ENCODE data around the gene CLEC16A.

CLEC16A gene

DNA sequence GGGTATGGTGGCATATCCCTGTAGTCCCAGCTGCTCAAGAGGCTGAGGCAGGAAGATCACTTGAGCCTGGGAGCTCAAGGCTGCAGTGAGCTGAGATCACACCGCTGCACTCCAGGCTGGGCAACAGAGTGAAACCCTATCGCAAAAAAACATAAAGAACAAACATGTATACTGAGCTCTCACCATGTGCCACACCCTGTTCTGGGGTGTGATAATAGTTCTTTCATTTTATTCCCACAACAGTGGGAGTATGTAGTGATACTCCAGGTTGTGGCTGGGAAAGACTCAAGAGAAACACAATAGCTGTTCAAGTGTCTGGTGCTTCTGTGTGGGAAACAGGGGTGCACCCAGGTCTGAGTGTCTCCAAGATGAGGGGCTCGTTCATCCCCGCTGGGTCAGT, 221.0 kb downstream of the CLEC16A start:
- no peak for DNase-seq

DNA sequence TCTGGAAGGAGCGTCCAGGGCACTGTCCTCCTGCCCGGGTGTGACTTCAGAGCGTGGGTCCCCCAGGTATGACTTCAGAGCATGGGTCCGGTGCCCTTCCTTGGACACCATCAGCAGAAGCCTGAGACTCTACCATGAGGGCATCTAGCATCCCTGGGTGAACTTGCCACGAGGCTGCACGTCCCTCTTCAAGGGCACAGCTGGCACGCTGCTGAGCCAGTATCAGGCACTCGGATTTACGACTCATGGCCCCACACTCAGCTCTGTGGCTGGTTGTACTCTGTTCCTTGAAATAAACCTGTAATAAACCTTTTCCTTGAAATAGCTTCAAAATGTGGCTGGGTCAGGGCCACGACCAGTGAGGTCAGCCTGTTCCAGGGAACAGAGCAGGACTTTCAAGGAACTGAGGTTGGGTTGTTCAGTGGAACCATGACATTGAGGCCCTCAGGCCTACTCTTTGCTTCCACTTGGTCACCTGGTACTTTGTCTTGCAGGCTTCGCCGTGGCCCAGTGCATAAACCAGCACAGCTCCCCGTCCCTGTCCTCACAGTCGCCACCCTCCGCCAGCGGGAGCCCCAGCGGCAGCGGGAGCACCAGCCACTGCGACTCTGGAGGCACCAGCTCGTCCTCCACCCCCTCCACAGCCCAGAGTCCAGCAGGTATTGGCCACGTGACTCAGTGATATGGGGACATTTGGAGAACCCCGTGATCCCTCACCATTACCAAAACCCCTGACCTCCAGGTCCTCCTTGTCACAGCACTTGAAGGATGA, 221.7 kb downstream of the CLEC16A start:
- no peak for DNase-seq

DNA sequence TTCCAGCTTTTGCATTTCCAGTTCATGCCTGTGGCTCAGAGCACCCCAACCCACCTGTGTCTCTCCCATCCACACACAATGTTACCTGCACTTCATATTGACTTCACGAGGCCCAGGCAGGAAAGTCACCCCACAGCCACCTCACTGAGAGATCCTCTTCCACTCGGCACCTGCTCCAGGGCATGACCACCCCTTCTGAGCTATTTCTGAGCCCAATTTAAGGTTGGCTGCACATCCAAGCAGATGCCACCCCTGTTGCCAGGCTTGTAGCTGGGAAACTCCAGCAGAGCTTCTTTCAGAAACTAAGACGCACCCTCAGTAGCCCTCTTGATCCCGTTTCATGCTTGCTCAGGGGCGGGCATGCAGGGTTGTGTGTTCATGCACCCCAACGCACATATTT, 223.2 kb downstream of the CLEC16A start:
- no peak for DNase-seq

DNA sequence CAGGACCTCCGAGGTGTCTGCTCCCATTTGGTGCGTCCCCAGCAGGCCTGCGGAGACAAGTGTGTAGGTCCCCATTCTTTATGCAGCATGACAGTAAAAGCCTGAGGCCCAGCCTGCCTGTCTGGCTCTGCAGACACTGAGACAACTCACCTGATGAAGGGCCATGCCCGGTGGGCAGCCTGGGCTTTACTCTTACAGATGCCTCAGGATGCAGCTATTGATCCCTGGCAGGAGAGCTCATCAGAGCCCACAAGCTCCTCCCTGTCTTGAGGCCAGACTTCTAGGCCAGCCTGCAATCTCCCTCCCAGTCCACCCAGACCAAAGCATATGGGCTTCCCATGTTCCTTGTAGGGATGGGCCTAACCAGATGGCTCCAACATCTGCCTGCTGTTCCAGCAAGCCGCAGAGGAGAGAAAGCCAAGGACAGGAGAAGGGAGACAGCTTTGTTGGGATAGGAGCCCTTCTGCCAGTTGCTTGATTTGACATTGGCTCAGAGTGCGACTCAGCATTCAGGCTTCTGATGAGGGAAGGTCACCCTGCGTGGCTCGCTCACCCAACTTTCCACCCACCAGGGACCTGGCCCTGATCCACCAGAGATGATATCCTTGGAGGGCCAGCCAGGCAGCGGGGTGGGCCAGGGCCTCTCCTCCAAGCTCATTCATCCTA, 224.2 kb downstream of the CLEC16A start:
- no peak for DNase-seq

DNA sequence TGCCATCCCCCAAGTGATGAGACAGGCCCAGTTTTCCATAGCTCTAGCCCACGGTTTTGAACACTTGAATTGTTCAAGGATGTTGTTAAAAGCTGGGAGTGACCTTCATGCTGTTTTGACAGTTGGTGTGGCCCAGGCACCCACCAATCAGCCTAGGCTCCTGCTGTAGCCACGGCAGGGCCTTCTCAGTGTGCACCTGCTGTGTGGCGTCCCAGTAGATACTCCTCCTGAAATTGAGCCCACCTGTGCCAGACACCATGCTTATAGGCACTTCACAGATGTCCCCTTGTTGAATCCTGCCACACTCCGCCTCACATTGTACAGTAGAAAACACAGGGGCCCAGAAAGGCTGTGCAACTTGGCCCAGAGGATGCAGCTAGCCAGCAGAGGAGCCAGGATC, 225.3 kb downstream of the CLEC16A start:
- DNase-seq, result no peak

DNA sequence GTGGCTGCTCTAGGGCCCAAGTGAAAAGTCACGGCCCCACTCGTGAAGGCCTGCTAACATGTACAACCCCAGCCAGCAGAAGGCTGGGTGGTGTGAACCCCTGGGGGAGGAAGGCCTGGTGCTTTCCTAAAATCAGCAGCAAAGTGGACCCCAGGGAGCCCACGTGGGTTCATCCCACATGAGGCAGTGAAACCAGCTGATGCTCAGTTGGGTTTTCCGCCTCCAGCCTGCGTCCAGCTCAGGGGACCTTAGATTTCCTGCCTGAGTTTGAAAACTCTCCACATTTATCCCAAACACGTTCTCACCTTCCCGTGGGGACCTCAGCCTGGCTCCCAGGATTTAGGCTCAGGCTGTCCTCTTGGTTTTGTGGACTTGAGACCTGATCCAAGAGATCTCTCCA, 225.8 kb downstream of the CLEC16A start:
- DNase-seq, result no peak

DNA sequence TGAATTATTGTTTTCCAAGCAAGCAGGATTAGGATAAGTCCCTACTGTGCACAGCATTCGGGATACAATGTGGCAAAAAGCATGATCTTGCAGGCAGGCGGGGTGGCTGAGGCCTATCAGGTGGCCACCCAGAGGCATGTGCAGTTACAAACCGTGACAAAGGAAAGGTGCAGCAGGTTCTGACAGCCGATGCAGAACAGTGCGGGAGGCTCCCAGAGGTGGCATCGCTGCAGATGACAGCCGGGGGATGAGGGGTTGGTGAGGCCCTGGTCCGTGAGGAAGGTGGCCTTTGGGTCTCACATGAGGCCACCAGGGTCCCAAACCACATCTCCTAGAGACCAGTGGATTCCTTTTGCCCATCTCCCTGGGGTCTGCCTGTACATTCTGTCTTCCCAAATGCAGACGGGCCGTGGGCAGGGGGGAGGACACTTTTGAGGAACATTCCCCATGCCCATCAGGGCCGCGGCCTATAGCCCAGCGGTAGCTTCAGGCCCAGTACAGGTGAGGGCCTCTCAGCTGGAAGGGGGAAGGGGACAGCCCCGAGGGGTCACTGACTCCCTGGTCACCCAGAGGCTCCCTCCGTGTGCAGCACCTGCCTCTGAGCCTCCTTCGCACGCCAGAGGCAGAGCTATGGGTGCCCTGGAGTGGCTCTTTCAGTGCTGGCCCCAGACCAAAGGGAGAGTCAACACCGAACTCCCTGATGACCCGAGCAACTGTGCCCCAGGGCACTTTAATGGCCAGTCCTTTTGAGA, 226.5 kb downstream of the CLEC16A start:
- no peak for DNase-seq

DNA sequence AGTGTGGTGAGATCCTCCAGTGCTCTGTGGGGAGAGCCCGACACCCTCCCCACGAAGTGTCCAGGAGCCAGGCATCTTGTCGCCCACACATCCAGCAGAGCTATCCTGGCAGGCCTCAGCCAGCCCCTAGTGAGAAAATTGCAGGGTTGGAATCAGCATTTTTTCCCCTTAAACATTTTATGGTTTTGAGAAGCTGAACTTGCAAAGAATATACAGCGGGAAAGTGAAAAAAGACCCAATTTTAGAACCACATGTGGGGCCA, 227.0 kb downstream of the CLEC16A start:
- DNase-seq, result no peak

DNA sequence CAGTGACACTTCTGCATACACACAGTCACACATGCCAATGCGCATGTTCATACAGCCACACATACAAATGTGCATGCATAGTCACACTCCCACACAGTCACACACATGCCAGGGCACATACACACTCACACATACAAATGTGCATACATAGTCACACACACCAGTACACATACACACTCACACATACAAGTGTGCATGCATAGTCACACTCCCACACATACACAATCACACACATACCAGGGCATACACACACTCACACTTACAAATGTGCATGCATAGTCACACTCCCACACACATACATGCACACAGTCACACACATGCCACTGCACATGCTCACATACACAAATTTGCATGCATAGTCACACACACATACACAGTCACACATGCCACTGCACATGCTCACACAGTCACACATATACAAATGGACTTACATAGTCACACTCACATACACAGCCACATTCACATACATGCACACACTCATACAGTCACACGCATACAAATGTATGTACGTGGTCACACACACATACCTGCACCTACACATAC, 227.5 kb downstream of the CLEC16A start:
- no peak for DNase-seq

DNA sequence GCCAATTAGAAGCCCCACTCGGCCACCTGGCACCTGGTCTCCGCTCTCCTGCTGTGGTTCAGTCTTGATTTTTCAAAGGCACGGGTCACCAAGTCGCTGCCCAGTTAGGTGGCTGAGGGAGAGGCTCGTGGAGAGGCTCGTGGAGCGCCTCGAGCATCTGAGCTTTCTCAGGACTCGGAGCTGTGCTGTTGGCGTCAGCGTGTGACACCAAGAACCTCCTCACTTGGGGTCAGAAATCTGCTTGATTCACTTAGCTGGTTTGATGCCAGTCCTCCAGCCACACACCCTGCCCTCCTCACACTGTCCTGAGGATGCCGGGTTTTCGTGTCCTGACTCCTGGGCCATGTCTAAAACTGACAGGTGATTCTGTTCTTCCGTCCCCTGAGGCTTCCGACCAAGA, 229.1 kb downstream of the CLEC16A start:
- no peak for DNase-seq

DNA sequence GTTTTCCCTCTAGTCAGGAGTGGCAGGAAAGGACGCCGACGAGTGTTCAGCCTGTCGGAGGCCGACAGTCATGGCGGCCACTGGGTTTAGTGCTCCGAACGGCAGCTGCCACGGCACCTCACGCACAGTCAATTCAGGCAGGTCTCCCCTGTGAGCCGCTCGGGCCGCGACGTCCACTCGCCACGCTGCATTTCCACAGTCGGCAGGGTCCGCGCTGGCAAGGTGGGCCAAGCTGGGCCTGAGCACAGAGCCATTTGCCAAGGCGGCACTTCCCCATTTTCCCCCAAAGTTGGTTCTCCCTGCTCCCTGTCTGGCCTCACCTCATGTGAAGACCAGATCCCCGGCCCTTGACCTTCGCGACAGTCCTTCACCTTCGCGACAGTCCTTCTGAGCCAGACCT, 229.8 kb downstream of the CLEC16A start:
- DNase-seq, result no peak

DNA sequence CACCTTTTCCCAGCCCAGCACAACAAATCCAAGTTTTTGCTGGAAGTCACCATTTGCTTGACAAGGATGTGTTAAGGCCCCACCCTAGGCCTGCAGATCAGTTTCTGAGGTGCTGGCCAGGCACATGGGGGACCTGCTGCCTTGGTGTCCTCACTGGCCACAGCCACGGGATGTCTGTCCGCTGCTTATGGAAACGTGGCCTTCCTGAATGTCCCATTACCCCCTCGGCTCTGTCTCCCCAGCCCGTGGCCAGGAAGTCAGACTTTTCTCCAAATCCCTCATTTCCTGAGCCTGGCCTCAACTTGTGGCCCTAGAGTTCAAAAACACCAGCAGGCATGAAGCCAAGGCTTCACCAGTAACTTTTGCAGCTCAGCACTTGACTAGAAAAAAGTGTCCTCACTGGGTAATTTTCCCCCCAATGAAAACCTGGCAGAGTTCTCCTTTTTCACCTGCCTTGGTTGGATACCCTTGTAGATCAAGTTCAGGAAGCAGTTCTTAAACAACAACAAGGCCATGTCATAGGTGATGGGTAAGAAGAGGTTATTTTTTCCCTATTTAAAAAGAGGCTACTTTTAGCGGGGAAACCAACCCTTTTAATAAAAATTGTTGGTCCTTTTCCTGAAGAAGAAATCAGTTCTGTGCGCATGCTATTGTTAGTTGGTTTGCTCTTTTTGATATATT, 230.9 kb downstream of the CLEC16A start:
- DNase-seq, result no peak

DNA sequence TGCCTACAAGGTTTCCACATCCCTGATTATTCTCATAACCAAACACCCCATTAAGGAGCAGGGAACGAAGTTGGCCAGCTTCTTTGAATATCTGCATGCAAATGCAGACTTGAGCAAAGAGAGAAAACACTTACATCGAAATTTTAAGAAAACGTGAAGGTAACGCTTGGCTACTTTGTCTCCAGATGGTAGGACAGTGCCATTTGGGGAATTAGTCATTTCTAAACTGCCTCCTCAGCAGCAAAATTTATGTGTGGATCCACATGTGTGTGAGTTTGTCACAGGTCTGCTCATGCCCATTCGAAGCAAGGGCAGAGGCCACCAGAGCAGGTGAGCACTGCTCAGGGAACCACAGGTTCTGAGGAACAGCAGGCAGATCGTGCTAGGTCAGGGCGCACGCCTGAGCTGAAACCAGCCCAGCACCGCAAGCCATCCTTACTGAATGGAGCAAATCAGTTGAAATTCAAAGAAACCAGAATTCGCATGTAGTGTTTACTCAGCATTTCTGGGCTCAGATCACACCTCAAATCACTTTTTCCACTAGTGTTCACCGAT, 231.5 kb downstream of the CLEC16A start:
- no peak for DNase-seq

DNA sequence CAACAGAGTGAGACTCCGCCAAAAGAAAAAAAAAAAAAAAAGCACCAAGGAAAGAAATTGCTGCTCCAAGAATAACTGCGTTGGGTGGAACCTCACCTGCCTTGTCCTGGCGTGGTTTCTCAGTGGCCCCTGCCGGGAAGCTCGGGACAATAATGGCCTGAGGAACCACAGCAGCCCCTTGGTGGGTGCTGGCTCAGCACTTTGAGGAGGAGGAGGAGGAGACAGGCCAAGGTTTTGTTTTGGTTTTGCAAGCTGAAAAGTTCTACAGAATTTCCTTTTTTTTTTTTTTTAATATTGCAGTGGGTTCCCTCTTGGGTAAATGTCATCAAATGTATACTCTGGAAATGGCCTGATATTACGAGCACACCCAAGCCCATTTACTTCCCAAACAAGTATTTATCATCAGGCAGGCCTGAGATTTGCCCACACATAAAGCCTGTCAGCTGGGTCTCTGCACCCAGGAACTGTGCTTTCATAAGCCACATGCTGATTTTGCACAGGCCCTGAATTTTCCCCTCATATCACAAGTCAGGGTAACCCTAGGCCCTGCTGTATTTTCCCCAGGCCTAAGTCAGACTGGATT, 233.3 kb downstream of the CLEC16A start:
- DNase-seq, result no peak

DNA sequence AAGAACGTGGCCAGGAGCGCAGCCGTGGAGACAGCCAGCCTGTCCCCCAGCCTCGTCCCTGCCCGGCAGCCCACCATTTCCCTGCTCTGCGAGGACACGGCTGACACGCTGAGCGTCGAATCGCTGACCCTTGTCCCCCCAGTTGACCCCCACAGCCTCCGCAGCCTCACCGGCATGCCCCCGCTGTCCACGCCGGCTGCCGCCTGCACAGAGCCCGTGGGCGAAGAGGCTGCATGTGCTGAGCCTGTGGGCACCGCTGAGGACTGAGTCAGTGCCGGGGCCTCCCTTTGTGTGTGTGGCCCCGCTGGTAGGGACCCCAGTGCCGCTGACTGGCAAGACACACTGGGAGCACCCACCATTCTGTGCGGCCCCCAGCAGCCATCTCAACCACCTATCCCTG, 234.1 kb downstream of the CLEC16A start:
- no peak for DNase-seq

DNA sequence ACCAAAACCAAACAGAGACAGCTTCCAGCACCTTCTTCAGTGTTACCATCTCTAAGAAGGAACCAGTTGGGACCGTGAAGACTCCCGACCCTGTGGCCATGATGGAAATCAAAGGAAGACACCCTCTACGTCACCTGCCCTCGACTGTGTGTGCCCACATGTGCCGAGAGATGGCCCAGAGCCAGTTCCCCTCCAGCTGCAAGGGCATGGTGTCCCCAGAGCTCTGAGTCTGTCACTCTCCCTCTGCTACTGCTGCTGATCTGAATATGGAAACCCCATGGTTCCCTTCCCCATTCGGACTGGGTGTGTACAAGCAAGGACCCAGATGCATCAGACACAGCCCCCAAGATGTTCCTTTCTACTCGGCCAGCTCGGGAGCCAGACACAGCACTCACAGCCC, 235.2 kb downstream of the CLEC16A start:
- no peak for DNase-seq

DNA sequence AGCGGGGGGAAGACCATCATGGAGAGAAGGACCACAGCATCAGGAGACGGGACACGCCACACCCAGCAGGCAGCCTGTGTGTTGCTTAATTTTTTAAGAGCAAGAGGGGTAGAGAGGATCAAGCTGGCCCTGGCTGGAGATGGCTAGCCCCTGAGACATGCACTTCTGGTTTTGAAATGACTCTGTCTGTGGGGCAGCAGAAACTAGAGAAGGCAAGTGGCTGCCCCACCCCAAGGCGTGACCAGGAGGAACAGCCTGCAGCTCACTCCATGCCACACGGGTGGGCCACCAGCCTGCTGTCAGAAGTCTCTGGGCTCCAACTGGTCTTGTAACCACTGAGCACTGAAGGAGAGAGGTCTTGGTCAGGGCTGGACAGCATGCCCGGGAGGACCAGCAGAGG, 236.1 kb downstream of the CLEC16A start:
- no peak for DNase-seq

DNA sequence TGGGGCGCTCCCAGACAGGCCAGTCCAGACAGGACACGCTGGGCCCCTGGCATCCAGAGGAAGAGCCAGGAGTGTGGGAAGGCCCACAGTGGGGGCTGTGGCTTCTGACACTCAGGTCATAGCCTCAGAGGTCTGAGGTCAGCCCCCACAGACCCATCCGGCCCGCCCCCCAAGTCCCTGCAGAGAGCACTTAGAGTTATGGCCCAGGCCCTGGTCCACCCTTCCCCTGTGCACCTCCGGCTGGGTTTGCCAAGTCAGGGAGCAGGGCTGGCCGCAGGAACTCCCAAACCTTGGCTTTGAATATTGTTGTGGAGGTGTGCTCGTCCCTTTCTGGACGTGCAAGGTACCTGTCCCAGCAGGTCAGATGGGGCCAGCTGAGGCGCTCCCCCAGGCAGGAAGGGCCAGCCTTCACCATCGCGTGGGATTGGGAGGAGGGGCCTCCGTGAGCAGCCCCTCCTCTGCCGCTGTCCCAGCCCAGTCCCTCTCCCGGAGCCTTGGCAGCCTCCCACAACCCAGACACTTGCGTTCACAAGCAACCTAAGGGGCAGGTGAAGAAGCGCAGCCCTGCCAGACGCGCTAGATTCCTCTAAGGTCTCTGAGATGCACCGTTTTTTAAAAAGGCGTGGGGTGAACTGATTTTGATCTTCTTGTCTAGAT, 237.0 kb downstream of the CLEC16A start:
- no peak for DNase-seq

DNA sequence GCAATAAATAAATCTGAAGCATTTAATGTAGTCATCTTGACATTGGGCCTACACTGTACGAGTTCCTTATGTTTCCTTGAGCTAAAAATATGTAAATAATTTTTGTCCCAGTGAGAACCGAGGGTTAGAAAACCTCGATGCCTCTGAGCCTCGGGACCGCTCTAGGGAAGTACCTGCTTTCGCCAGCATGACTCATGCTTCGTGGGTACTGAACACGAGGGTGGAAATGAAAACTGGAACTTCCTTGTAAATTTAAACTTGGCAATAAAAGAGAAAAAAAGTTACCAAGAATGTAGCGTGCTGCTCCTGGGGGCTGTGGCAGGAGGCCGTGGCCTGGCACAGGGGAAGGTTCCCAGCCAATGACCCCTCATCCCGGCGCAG, 237.5 kb downstream of the CLEC16A start:
- no peak for DNase-seq

DNA sequence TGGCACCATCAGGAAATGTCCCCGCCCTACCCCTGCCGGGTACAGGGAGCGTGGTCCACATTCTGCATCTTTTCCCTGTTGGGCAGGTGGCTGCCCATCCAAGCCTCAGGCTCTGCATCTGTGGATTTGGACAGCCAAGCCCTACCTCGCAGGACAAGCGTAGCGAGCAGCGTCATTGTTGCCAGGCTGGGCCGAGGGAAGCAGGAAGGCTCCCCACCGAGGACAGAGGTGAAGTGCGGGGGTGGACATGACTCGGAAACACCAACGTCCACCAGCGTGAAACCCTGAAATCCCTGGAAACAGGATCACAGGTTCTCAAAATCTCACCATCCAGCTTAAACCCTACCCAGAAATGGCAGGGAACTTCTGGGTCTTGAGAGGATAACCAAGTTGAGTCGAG, 238.0 kb downstream of the CLEC16A start:
- DNase-seq, result no peak

DNA sequence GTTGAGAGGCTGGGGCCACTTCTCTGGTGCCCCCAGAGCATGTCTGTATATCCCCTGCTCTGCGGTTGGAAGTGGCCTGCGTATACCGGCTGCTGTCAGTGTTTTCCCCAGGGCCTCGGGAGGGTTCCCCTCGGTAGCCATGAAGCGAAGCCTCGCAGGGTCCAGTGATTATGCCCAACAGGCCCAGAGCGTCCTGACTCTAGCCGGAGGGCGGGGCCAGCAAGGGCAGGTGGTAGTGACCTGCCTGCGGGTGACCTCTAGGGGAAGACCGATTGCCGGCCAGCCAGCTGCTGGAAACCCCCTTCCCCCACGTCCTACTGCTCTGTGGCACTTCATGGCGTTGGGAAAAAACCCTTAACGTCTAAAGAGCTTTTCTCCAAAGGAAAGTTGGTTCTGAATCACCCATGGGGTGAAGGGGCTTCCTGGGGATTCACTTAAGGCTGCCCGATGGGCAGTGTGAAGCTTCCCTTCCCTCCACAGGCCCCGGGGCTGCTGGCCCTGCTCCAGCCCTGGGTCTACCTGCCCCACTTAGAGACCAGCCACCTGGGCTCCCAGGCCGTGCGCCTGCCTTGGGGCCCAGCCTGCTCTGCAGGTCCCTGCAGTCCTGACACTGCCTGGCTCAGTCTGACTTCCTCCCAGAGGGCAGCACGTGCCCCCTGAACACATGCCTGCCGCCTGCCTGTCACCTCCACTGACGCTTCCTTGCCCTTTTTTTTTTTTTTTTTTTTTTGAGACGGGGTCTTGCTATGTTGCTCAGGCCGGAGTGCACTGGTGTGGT, 238.9 kb downstream of the CLEC16A start:
- no peak for DNase-seq
